ENCODE measurements around the gene FGF22. TPM values are rescaled to one million over a fixed set of nuclear protein-coding genes. Genes with fewer than 3 reads are reported as not detected.

Gene FGF22
- total and polyA plus RNA-seq, 2 of the 13 experiments (the other 11 are each of a cell fraction or from before 2014, with no cell fraction given) = 0.24 TPM; not detected in 1

GRCh38 chr19:610801-611480 is 28.7 kb upstream of the FGF22 start:
- BruUV-seq (replicated peaks) = no TSS peak
- Histone ChIP-seq H3K27ac (ENCODE audit: extremely low read length, insufficient read depth, low read length) (no peak overlapping the region), H3K9me3 (ENCODE audit: low read length) (no peaks in the 10 kb centered on the region), H3K4me3 (replicated peaks in 1 of 3; ENCODE audit: insufficient read depth in 1 of 3, low read depth in 2 of 3, low read length in 3 of 3) (no peak overlapping the region), H4K20me1 (ENCODE audit: insufficient read depth, low read length) (no peaks in the 10 kb centered on the region), H3K79me2 (ENCODE audit: insufficient read depth, low read length) (no peaks in the 10 kb centered on the region), H3K4me2 (ENCODE audit: low read depth, low read length) (no peak overlapping the region), H3K27me3 (ENCODE audit: control insufficient read depth in 1 of 2, insufficient read depth in 2 of 2, low read length in 2 of 2) (no peaks in the 10 kb centered on the region), H2AFZ (ENCODE audit: low read length) (no peak overlapping the region), H3K9ac (ENCODE audit: insufficient read depth, low read depth, low read length) (no peak overlapping the region), H3K36me3 (replicated peaks in 1 of 2; ENCODE audit: control insufficient read depth in 1 of 2, insufficient read depth in 2 of 2, low read length in 2 of 2) (peaks cover 3 to 4% of the 10 kb centered on the region in 2 experiments; a peak in 2 of 5 replicates), H3K4me1 (ENCODE audit: insufficient read depth, low read length) (no peaks in the 10 kb centered on the region)
- CTCF ChIA-PET (ENCODE audit: low intra/inter-chr PET ratio, low total read pairs) = no interaction called here
- ATAC-seq = no peak
- WGBS (ENCODE audit: low lambda C conversion rate) = 91% methylated on average over 28 of the region's 36 CpGs
- no peak for DNase-seq (ENCODE audit: low spot score)
- intact Hi-C loops (cut with micrococcal nuclease; ENCODE audit: unreplicated experiment) (no loop called here), in situ Hi-C loops (cut with HindIII; ENCODE audit: extremely low pct_ligation_motif_present, low pct_unique_long_range_greater_than_20kb) (no loop called here)
- TF ChIP-seq ZNF24 (IDR thresholded peaks at IDR 0.05) (no peak), AGO2 (optimal IDR thresholded peaks at IDR 0.05; ENCODE audit: low read depth, low read length) (peak; percentile 32), SAFB2 (CRISPR knock-in tag; IDR thresholded peaks at IDR 0.05; ENCODE audit: borderline replicate concordance, low read depth) (no peak)
- POLR2A ChIA-PET = no interaction called here
- no peak for FAIRE-seq

GRCh38 chr19:611481-611868 is 28.2 kb upstream of the FGF22 start:
- 82% methylated on average over 13 of the region's 13 CpGs for WGBS (ENCODE audit: low lambda C conversion rate)
- H3K4me2 ChIP-seq (ENCODE audit: low read depth, low read length) = no peak overlapping the region
- intact Hi-C loops (cut with micrococcal nuclease; ENCODE audit: unreplicated experiment) (no loop called here), in situ Hi-C loops (cut with HindIII; ENCODE audit: extremely low pct_ligation_motif_present, low pct_unique_long_range_greater_than_20kb) (no loop called here)
- H3K4me1 ChIP-seq (ENCODE audit: insufficient read depth, low read length) = no peaks in the 10 kb centered on the region
- no peak overlapping the region for H2AFZ ChIP-seq (ENCODE audit: low read length)
- ATAC-seq (no peak), FAIRE-seq (no peak), DNase-seq (ENCODE audit: low spot score) (no peak)
- H3K9ac ChIP-seq (ENCODE audit: insufficient read depth, low read depth, low read length) = no peak overlapping the region
- no peak overlapping the region for H3K4me3 ChIP-seq (replicated peaks in 1 of 3; ENCODE audit: insufficient read depth in 1 of 3, low read depth in 2 of 3, low read length in 3 of 3)
- no peaks in the 10 kb centered on the region for H4K20me1 ChIP-seq (ENCODE audit: insufficient read depth, low read length)
- H3K27ac ChIP-seq (ENCODE audit: extremely low read length, insufficient read depth, low read length) = no peak overlapping the region
- H3K36me3 ChIP-seq (replicated peaks in 1 of 2; ENCODE audit: control insufficient read depth in 1 of 2, insufficient read depth in 2 of 2, low read length in 2 of 2) = peaks cover 3 to 4% of the 10 kb centered on the region in 2 experiments; a peak in 2 of 5 replicates
- POLR2A ChIA-PET = no interaction called here
- H3K27me3 ChIP-seq (ENCODE audit: control insufficient read depth in 1 of 2, insufficient read depth in 2 of 2, low read length in 2 of 2) = no peaks in the 10 kb centered on the region
- CTCF ChIA-PET (ENCODE audit: low intra/inter-chr PET ratio, low total read pairs) = no interaction called here
- H3K79me2 ChIP-seq (ENCODE audit: insufficient read depth, low read length) = no peaks in the 10 kb centered on the region
- BruUV-seq (replicated peaks) = no TSS peak
- H3K9me3 ChIP-seq (ENCODE audit: low read length) = no peaks in the 10 kb centered on the region
- TF ChIP-seq CERS6 (CRISPR knock-in tag; IDR thresholded peaks at IDR 0.05) (no peak), MAF1 (CRISPR knock-in tag; IDR thresholded peaks at IDR 0.05; ENCODE audit: borderline replicate concordance) (no peak), ZNF687 (CRISPR knock-in tag; IDR thresholded peaks at IDR 0.05) (no peak), MEF2D (CRISPR knock-in tag; IDR thresholded peaks at IDR 0.05) (no peak), E2F5 (CRISPR knock-in tag; conservative IDR thresholded peaks at IDR 0.05) (no peak), IKZF4 (CRISPR knock-in tag; IDR thresholded peaks at IDR 0.05; ENCODE audit: borderline replicate concordance, low read depth, not compliant biosample characterization) (no peak), ZMAT3 (CRISPR knock-in tag; conservative IDR thresholded peaks at IDR 0.05) (no peak), ZNF776 (CRISPR knock-in tag; IDR thresholded peaks at IDR 0.05) (no peak)
